Activated T-cell treated with anti-CD3 and anti-CD28 coated beads, Interleukin-2, amount 50 U/mL, for 72 hours (primary cell): ENCODE measurements around the gene OBSCN. TPM values are rescaled to one million over a fixed set of nuclear protein-coding genes. Genes with fewer than 3 reads are reported as not detected.
A peak's percentile ranks its signal among the peaks of the same experiment; 100 is the strongest.

Source experiments
- ATAC-seq, 2 donors: fragments of 150-1000 bp; cut with Tn5 transposase; replicated peaks in 1 of 2; 2 replicates each; pipeline ENCODE4 v1.10.0; 2021; ENCODE audit warnings: moderate library complexity in 2 of 2, mild to moderate bottlenecking in 1 of 2
- DNase-seq, 2 donors: peaks; one replicate each; pipeline ENCODE4 v3.0.0; 2021 to 2022; ENCODE audit warnings: mixed read lengths in 1 of 2
- H3K27ac Mint-ChIP-seq: one replicate; pipeline ENCODE4 v1.8.0; 2022; ENCODE audit warnings: mild to moderate bottlenecking, moderate library complexity, mixed read lengths
- H3K27me3 Mint-ChIP-seq: one replicate; pipeline ENCODE4 v1.8.0; 2022; ENCODE audit warnings: low read depth, mixed read lengths
- H3K36me3 Mint-ChIP-seq, 2 donors: one replicate each; pipeline ENCODE4 v1.8.0; 2022; ENCODE audit warnings: mixed read lengths in 2 of 2, mild to moderate bottlenecking in 1 of 2; ENCODE audit not compliant: insufficient read depth in 2 of 2
- H3K4me1 Mint-ChIP-seq: one replicate; pipeline ENCODE4 v1.8.0; 2022; ENCODE audit warnings: low read depth, mixed read lengths
- H3K4me3 Mint-ChIP-seq, 2 donors: one replicate each; pipeline ENCODE4 v1.8.0; 2022; ENCODE audit warnings: mild to moderate bottlenecking in 2 of 2, mixed read lengths in 2 of 2, moderate library complexity in 2 of 2
- H3K9me3 Mint-ChIP-seq, 2 donors: one replicate each; pipeline ENCODE4 v1.8.0; 2022; ENCODE audit warnings: mixed read lengths in 2 of 2
- total RNA-seq, 2 donors: library from RNA; stranded (reverse); gene quantifications; one replicate each; pipeline ENCODE4 v1.2.3, GENCODE V29; 2022

Gene OBSCN
- total RNA-seq, 2 donors from 2014 or later: 25.0 to 27.7 TPM

DNA sequence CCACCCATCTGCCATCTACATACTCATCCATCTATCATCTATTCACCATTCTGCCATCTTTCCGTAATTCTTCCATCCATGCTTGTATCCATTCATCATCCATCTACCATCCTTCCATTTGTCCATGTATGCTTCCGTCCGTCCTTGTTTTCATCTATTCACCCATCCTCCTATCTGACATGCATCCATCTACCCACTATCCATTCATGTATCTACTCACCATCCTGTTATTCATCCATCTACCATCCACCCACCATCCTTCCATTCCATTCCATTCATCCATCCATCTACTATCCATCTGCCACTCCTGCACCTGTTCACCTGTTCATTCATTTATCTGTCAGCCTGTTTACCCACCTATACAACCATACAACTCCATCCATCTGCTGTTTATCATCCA lies 112.5 kb downstream of the OBSCN start:
- H3K4me1 Mint-ChIP-seq: no peaks in the 10 kb centered on the region
- H3K9me3 Mint-ChIP-seq: peaks cover 0 to under 1% of the 10 kb centered on the region in 2 donors
- H3K27me3 Mint-ChIP-seq: no peaks in the 10 kb centered on the region
- H3K4me3 Mint-ChIP-seq: no peak overlapping the region
- H3K27ac Mint-ChIP-seq: no peak overlapping the region
- DNase-seq (no peak), ATAC-seq (no peak)
- H3K36me3 Mint-ChIP-seq: peaks cover 0 to 2% of the 10 kb centered on the region in 2 donors

DNA sequence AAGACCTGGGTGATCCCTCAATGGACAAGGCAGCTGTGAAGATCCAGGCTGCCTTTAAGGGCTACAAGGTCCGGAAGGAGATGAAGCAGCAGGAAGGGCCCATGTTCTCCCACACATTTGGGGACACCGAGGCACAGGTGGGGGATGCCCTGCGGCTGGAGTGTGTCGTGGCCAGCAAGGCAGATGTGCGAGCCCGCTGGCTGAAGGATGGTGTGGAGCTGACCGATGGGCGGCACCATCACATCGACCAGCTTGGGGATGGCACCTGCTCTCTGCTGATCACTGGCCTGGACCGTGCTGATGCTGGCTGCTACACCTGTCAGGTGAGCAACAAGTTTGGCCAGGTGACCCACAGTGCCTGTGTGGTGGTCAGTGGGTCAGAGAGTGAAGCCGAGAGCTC lies 113.6 kb downstream of the OBSCN start:
- ATAC-seq (no peak), DNase-seq (no peak)
- Mint-ChIP-seq H3K27me3 (no peaks in the 10 kb centered on the region), H3K27ac (no peak overlapping the region), H3K9me3 (peaks cover 0 to 2% of the 10 kb centered on the region in 2 donors), H3K4me3 (no peak overlapping the region), H3K36me3 (peaks cover 0 to 4% of the 10 kb centered on the region in 2 donors), H3K4me1 (no peaks in the 10 kb centered on the region)

- ATAC-seq (no peak), DNase-seq (no peak)
- Mint-ChIP-seq H3K27ac (no peak overlapping the region), H3K4me1 (no peaks in the 10 kb centered on the region), H3K9me3 (peaks cover 0 to 2% of the 10 kb centered on the region in 2 donors), H3K4me3 (no peak overlapping the region), H3K27me3 (no peaks in the 10 kb centered on the region), H3K36me3 (peaks cover 0 to 4% of the 10 kb centered on the region in 2 donors)
Measured at GRCh38 chr1:228321895-228322294, 114.1 kb downstream of the OBSCN start.

GRCh38 chr1:228323401-228323800 lies 115.6 kb downstream of the OBSCN start:
- DNase-seq (no peak), ATAC-seq (no peak)
- Mint-ChIP-seq H3K27me3 (no peaks in the 10 kb centered on the region), H3K4me1 (no peaks in the 10 kb centered on the region), H3K36me3 (peaks cover 0 to 4% of the 10 kb centered on the region in 2 donors), H3K27ac (no peak overlapping the region), H3K4me3 (no peak overlapping the region), H3K9me3 (peaks cover 0 to 2% of the 10 kb centered on the region in 2 donors)

- peaks cover 0 to 4% of the 10 kb centered on the region in 2 donors for H3K36me3 Mint-ChIP-seq
- no peak overlapping the region for H3K4me3 Mint-ChIP-seq
Measured at GRCh38 chr1:228325267-228325666, 117.4 kb downstream of the OBSCN start.

DNA sequence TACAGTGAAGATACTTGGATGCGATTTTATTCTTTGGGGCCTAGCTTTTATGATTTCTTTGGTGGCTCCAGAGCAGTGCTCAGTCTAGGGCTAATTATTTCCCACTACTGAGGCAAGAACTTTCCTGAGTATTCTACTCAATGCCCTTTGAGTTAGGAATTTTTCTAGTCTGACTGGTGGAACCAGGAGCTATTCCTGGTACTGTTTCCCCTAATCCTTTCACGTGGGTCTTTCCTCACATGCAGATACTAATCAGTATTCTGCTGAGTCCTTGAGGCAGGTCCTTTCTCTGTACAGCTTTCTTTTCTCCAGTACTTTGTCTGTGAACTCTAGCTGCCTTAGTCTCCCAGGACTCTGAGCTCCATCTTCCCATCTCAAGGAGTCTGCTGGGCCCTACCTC lies 122.0 kb downstream of the OBSCN start:
- H3K9me3 Mint-ChIP-seq: peaks cover 0 to 2% of the 10 kb centered on the region in 2 donors
- H3K4me1 Mint-ChIP-seq: no peaks in the 10 kb centered on the region
- ATAC-seq (no peak), DNase-seq (no peak)
- no peaks in the 10 kb centered on the region for H3K27me3 Mint-ChIP-seq
- H3K36me3 Mint-ChIP-seq: peaks cover 0 to 2% of the 10 kb centered on the region in 2 donors
- H3K4me3 Mint-ChIP-seq: no peak overlapping the region
- no peak overlapping the region for H3K27ac Mint-ChIP-seq

More at GRCh38 chr1:228325267-228325666, 117.4 kb downstream of the OBSCN start:
- Mint-ChIP-seq H3K27ac (no peak overlapping the region), H3K9me3 (peaks cover 0 to 2% of the 10 kb centered on the region in 2 donors), H3K27me3 (no peaks in the 10 kb centered on the region), H3K4me1 (no peaks in the 10 kb centered on the region)
- no peak for ATAC-seq
- DNase-seq: no peak

DNA sequence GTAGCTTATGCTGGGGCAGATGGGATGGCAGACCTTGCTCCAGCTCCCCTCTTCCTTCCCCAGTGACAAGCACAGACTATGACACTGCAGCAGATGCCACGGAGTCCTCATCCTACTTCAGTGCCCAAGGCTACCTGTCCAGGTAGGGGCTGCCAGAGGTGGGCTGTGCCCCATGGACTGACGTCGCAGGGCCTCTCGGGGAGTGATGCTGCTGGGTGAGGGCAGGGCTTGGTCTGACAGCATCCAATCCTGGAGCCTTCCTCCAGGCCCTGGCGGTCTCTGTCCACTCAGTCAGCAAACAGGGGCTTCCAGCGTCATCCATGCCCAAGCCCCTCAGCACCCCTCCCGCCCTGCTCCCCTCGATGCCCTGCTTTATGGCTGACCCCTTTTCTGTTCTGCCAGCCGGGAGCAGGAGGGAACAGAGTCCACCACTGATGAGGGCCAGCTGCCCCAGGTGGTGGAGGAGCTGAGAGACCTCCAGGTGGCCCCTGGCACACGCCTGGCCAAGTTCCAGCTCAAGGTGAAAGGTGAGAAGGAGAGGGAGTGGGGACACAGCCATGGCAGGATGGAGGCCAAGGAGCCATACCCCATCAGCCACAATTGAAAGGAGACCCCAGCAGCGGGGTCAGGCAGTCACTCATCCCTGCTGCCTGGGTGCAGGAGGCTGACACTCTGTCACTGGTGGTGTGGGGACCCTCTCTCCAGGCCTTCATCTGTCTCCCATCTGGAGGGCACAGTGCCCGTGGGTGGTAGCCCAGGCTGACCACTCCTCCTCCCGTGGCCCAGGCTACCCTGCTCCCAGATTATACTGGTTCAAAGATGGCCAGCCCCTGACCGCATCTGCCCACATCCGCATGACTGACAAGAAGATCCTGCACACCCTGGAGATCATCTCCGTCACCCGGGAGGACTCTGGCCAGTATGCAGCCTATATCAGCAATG lies 125.2 kb downstream of the OBSCN start:
- Mint-ChIP-seq H3K9me3 (no peaks in the 10 kb centered on the region), H3K27me3 (no peaks in the 10 kb centered on the region), H3K4me1 (no peaks in the 10 kb centered on the region), H3K4me3 (no peak overlapping the region), H3K27ac (no peak overlapping the region), H3K36me3 (no peaks in the 10 kb centered on the region)
- ATAC-seq: no peak
- DNase-seq: no peak

- Mint-ChIP-seq H3K27me3 (no peaks in the 10 kb centered on the region), H3K36me3 (no peaks in the 10 kb centered on the region), H3K9me3 (no peaks in the 10 kb centered on the region), H3K4me3 (no peak overlapping the region), H3K27ac (no peak overlapping the region), H3K4me1 (no peaks in the 10 kb centered on the region)
- DNase-seq: no peak
- no peak for ATAC-seq
Measured at GRCh38 chr1:228333739-228334115, 125.9 kb downstream of the OBSCN start.

DNA sequence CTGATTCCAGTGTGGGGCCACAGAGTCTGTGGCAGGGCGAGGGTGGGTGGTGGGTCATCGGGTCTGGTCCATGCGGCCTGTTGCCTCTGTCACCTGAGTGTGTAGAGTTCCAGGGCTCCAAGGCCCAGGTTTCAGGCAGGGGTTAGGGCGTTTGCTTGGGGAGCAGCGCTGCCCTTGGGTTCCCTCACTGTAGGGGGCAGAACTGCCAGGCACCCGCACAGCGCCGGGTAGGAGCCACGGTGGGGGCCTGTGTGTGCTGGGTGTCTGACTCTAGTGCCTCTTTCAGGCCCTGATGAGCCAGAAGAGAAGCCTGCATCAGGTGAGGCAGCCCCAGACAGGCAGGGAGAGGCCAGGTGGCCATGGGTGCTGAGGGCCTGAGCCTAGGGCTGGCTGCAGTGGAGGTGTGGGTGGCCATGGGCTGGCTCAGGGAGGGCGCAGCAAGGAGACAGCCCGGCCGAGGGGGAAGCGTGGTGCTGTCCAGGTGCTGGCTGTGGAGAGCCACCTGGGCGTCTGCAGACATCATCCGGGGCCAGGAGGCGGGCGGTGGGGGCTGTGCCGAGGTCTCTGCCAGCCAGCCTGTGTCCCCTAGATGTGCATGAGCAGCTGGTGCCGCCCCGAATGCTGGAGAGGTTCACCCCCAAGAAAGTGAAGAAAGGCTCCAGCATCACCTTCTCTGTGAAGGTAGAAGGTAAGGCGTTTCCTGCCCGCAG lies 126.5 kb downstream of the OBSCN start:
- no peaks in the 10 kb centered on the region for H3K9me3 Mint-ChIP-seq
- H3K36me3 Mint-ChIP-seq: no peaks in the 10 kb centered on the region
- DNase-seq (no peak), ATAC-seq (no peak)
- no peaks in the 10 kb centered on the region for H3K4me1 Mint-ChIP-seq
- no peak overlapping the region for H3K4me3 Mint-ChIP-seq
- H3K27me3 Mint-ChIP-seq: no peaks in the 10 kb centered on the region
- H3K27ac Mint-ChIP-seq: no peak overlapping the region

DNA sequence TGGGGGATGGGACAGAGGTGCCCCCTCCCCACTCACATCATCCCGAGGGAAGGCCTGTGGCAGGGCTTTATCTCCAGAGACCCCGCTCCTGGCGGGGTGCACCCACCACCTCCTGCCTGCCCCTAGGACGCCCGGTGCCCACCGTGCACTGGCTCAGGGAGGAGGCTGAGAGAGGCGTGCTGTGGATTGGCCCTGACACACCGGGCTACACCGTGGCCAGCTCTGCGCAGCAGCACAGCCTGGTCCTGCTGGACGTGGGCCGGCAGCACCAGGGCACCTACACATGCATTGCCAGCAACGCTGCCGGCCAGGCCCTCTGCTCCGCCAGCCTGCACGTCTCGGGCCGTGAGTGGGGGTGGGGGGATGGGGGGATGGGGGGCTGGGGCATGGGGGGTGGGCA lies 127.1 kb downstream of the OBSCN start:
- Mint-ChIP-seq H3K36me3 (no peaks in the 10 kb centered on the region), H3K27ac (no peak overlapping the region), H3K9me3 (no peaks in the 10 kb centered on the region), H3K4me3 (no peak overlapping the region), H3K27me3 (no peaks in the 10 kb centered on the region), H3K4me1 (no peaks in the 10 kb centered on the region)
- DNase-seq: no peak
- no peak for ATAC-seq

GRCh38 chr1:228335406-228336307 lies 127.8 kb downstream of the OBSCN start:
- no peaks in the 10 kb centered on the region for H3K9me3 Mint-ChIP-seq
- no peak overlapping the region for H3K4me3 Mint-ChIP-seq
- H3K27me3 Mint-ChIP-seq: no peaks in the 10 kb centered on the region
- H3K4me1 Mint-ChIP-seq: no peaks in the 10 kb centered on the region
- DNase-seq: peak in 1 of 2 donors; percentile 0
- H3K27ac Mint-ChIP-seq: no peak overlapping the region
- H3K36me3 Mint-ChIP-seq: no peaks in the 10 kb centered on the region
- no peak for ATAC-seq

DNA sequence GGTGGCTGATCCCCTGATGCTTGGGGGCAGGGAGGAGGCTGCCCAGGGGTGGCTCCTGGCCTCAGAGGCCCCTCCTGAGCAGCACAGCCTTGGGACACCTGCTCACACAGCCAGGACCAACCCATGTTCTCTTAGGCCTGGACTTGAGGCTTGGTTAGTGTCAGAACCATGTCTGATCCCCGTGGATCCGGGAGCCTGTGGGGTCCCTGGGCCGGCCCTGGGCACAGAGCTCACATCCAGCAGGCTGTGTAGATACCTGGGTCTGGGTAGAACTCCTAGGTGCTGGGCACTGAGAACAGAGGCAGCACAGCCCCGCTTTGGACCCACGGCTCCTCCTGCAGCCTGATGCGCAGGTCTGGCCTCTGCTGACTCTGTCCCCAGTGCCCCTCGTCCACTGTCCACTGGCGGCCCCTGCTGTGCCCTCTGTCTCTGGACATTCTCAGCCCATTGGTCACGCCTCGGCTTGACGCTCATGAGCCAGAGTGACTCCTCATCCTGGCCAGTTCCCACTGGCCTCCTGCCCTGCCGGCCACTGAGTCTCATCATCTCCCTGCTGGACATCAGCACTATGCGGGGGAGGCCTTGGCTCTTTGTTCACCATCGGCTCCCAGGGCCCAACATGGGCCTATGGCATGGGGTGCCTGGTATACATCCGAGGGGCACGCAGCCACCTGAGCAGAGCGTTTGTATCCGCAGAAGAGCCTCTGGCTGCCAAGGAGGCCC lies 128.6 kb downstream of the OBSCN start:
- no peak overlapping the region for H3K27ac Mint-ChIP-seq
- no peaks in the 10 kb centered on the region for H3K4me1 Mint-ChIP-seq
- H3K4me3 Mint-ChIP-seq: no peak overlapping the region
- H3K9me3 Mint-ChIP-seq: no peaks in the 10 kb centered on the region
- no peaks in the 10 kb centered on the region for H3K27me3 Mint-ChIP-seq
- ATAC-seq (no peak), DNase-seq (peak in 1 of 2 donors; percentile 0)
- no peaks in the 10 kb centered on the region for H3K36me3 Mint-ChIP-seq
